Neural cell (in vitro differentiated cells): ENCODE measurements around the gene RING1.

Experiments
- POLR2AphosphoS5 ChIP-seq: IDR thresholded peaks from 2 replicates; pipeline ENCODE4 v1.6.1; 2012
- TF ChIP-seq, protein P1 (sequence below): fragments of 450-650 bp; IDR thresholded peaks from 2 replicates; pipeline ENCODE4 v1.5.1; 2014; ENCODE audit warnings: antibody characterized with exemption, mild to moderate bottlenecking, moderate library complexity; ENCODE audit not compliant: poor library complexity, severe bottlenecking

DNA sequence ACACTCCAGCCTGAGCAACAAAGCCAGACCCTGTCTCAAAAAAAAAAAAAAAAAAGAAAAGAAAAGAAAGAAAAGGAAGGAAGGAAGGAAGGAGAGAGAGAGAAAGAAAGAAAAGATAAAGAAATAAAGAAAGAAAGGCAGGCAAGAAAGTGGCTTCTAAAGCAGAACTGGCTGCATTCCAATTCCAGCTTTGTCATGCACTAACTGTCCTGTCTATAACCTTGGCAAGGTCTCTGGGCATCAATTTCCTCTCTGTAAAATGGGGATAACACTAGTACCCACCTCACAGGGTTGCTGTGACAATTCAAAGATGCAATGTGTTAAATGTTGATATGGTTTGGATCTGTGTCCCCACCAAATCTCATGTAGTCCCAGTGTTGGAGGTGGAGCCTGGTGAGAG lies 28.0 kb downstream of the RING1 start:
- TF ChIP-seq, protein P1, sequence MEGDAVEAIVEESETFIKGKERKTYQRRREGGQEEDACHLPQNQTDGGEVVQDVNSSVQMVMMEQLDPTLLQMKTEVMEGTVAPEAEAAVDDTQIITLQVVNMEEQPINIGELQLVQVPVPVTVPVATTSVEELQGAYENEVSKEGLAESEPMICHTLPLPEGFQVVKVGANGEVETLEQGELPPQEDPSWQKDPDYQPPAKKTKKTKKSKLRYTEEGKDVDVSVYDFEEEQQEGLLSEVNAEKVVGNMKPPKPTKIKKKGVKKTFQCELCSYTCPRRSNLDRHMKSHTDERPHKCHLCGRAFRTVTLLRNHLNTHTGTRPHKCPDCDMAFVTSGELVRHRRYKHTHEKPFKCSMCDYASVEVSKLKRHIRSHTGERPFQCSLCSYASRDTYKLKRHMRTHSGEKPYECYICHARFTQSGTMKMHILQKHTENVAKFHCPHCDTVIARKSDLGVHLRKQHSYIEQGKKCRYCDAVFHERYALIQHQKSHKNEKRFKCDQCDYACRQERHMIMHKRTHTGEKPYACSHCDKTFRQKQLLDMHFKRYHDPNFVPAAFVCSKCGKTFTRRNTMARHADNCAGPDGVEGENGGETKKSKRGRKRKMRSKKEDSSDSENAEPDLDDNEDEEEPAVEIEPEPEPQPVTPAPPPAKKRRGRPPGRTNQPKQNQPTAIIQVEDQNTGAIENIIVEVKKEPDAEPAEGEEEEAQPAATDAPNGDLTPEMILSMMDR: no peak
- no peak for TF ChIP-seq POLR2AphosphoS5
